Neuronal stem cell (in vitro differentiated cells): ENCODE measurements around the gene GLRB. TPM values are rescaled to one million over a fixed set of nuclear protein-coding genes. Genes with fewer than 3 reads are reported as not detected.

ENCODE experiments used
- DNase-seq: peaks from one replicate; pipeline ENCODE4 v3.0.0-alpha.2; 2013; ENCODE audit warnings: low spot score
- H2AFZ ChIP-seq: one replicate; pipeline ENCODE4 v1.6.1; 2013; ENCODE audit warnings: mild to moderate bottlenecking, low read length, inconsistent platforms
- H2AK5ac ChIP-seq: 2 replicates; pipeline ENCODE4 v1.6.1; 2013; ENCODE audit warnings: low read depth, mild to moderate bottlenecking, inconsistent platforms, low read length, moderate library complexity, mixed read lengths
- H2BK120ac ChIP-seq: 2 replicates; pipeline ENCODE4 v1.6.1; 2013; ENCODE audit warnings: low read depth, mild to moderate bottlenecking, inconsistent platforms, low read length, moderate library complexity, mixed read lengths
- H2BK12ac ChIP-seq: one replicate; pipeline ENCODE4 v1.6.1; 2013; ENCODE audit warnings: low read length, inconsistent platforms
- H2BK15ac ChIP-seq: 2 replicates; pipeline ENCODE4 v1.6.1; 2013; ENCODE audit warnings: mild to moderate bottlenecking, low read length, inconsistent platforms, mixed read lengths
- H2BK5ac ChIP-seq: one replicate; pipeline ENCODE4 v1.6.1; 2013; ENCODE audit warnings: inconsistent platforms, mild to moderate bottlenecking, low read length, moderate library complexity
- H3K14ac ChIP-seq: one replicate; pipeline ENCODE4 v1.6.1; 2013; ENCODE audit warnings: low read length, inconsistent platforms
- H3K18ac ChIP-seq: 2 replicates; pipeline ENCODE4 v1.6.1; 2013; ENCODE audit warnings: low read length, inconsistent platforms
- H3K23ac ChIP-seq: 2 replicates; pipeline ENCODE4 v1.6.1; 2013; ENCODE audit warnings: low read depth, mild to moderate bottlenecking, mixed read lengths, low read length, inconsistent platforms; ENCODE audit not compliant: poor library complexity
- H3K27ac ChIP-seq: replicated peaks from 3 replicates; pipeline ENCODE4 v1.5.1; 2013; ENCODE audit warnings: low read length, inconsistent platforms
- H3K27me3 ChIP-seq, 3 experiments: 2 replicates each; pipeline ENCODE4 v1.6.1; 2013; ENCODE audit warnings: low read length in 3 of 3, mild to moderate bottlenecking in 2 of 3, inconsistent platforms in 1 of 3, low read depth in 1 of 3, mixed read lengths in 1 of 3, moderate library complexity in 1 of 3; ENCODE audit not compliant: control insufficient read depth in 3 of 3, insufficient read depth in 3 of 3
- H3K36me3 ChIP-seq, 2 donors: replicated peaks in 1 of 2; 2 replicates each; pipeline ENCODE4 v1.6.1; 2013; ENCODE audit warnings: low read length in 2 of 2; ENCODE audit not compliant: control insufficient read depth in 2 of 2, insufficient read depth in 2 of 2
- H3K4ac ChIP-seq: 2 replicates; pipeline ENCODE4 v1.6.1; 2013; ENCODE audit warnings: inconsistent platforms, mild to moderate bottlenecking, low read length, moderate library complexity
- H3K4me1 ChIP-seq, 2 donors: 1 replicate in 1 of 2; 2 replicates in 1 of 2; pipeline ENCODE4 v1.6.1; 2013; ENCODE audit warnings: low read length in 2 of 2, low read depth in 1 of 2; ENCODE audit not compliant: control insufficient read depth in 2 of 2, insufficient read depth in 1 of 2
- H3K4me2 ChIP-seq: one replicate; pipeline ENCODE4 v1.6.1; 2013; ENCODE audit warnings: mild to moderate bottlenecking, low read length, inconsistent platforms; ENCODE audit not compliant: insufficient read depth, poor library complexity, severe bottlenecking
- H3K4me3 ChIP-seq, 2 donors: 2 replicates each; pipeline ENCODE4 v1.5.1; 2013; ENCODE audit warnings: low read length in 2 of 2, mild to moderate bottlenecking in 2 of 2, inconsistent platforms in 1 of 2, moderate library complexity in 1 of 2
- H3K79me1 ChIP-seq: one replicate; pipeline ENCODE4 v1.6.1; 2013; ENCODE audit warnings: low read depth, mild to moderate bottlenecking, inconsistent platforms, low read length, moderate library complexity
- H3K9ac ChIP-seq: one replicate; pipeline ENCODE4 v1.6.1; 2013; ENCODE audit warnings: mild to moderate bottlenecking, low read depth, low read length, inconsistent platforms; ENCODE audit not compliant: poor library complexity
- H3K9me3 ChIP-seq, 2 donors: replicated peaks in 1 of 2; 2 replicates each; pipeline versions ENCODE3 to v1.6.1; 2013; ENCODE audit warnings: low read length in 2 of 2, mild to moderate bottlenecking in 2 of 2, inconsistent platforms in 1 of 2, low read depth in 1 of 2, mixed read lengths in 1 of 2, moderate library complexity in 1 of 2; ENCODE audit not compliant: control insufficient read depth in 2 of 2, insufficient read depth in 1 of 2
- H4K8ac ChIP-seq: one replicate; pipeline ENCODE4 v1.6.1; 2013; ENCODE audit warnings: low read depth, mild to moderate bottlenecking, inconsistent platforms, low read length, moderate library complexity
- H4K91ac ChIP-seq: one replicate; pipeline ENCODE4 v1.6.1; 2013; ENCODE audit warnings: low read length, low read depth, mild to moderate bottlenecking, inconsistent platforms; ENCODE audit not compliant: poor library complexity
- WGBS, 2 donors: extraction: QIAGEN DNeasy Blood & Tissue Kit; methylation state at CpG; one replicate each; pipeline ENCODE4 v1.1.7; 2013; ENCODE audit warnings: missing lambda C conversion rate in 2 of 2, mixed read lengths in 1 of 2; ENCODE audit not compliant: insufficient read length in 2 of 2, insufficient replicate concordance in 1 of 2; ENCODE audit errors: extremely low coverage in 2 of 2; 5-methylcytosine and 5-hydroxymethylcytosine counted together
- polyA plus RNA-seq, 2 experiments: library from polyadenylated mRNA; stranded (reverse); fragments of 200-250 nt; gene quantifications; one replicate each; pipeline ENCODE4 v1.2.3, GENCODE V29; 2013

GLRB gene
- 2.9 TPM for polyA plus RNA-seq (2013, experiment 1 of 2)
- 3.2 TPM for polyA plus RNA-seq (2013, experiment 2 of 2)

DNA sequence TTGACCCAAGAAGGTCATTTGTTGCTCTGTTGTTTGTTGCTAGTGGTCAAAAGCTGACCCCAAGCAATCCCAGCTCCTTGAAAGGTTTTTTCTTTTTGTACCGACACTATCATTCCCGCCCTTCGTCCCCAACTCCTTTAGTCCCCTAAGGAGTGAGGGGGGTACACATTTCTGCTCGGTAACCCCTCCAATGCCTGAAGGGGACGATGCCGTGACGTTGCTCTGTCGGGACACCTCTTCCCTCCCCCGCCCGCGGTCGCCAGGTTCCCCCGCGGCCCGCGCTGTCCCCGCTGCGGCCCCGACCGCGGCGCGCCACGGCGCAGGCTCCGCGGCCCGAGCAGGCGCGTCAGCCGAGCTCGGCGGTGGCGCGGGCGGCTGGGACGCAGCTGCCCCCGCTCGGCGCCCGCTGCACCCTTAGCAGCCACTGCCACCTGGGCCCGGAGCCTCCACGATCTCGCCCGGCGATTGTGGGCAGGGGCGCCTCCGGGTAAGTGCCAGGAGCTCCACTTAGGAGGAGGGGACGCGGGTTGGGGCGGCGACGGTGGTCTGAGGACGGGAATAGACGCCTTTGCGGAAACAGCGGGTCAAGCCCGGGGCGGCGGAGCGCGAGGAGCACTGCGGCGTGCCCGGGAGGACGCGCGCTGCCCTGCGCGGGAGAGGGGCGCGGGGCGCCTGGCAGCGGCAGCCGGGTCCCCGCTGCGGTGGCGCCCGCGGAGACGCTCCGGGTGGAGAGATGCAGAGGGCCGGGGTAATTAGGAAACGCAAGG is at the start of gene GLRB:
TSS of gene GLRB (plus strand) at position 340 of the 767 bp plus-strand sequence. CDS start 1,875 bp downstream, outside the sequence.
- Histone ChIP-seq H2BK120ac (no peak within 1 kb of the TSS), H2AK5ac (no peak within 1 kb of the TSS), H2BK5ac (no peak within 1 kb of the TSS), H3K9ac (peak within 1 kb of the TSS; percentile 90), H3K9me3 (no peaks in the 10 kb centered on the region), H3K4me1 (peaks cover 0 to 1% of the 10 kb centered on the region in 2 donors), H3K18ac (peak within 1 kb of the TSS; percentile 87), H3K4me2 (peak within 1 kb of the TSS; percentile 79), H4K8ac (no peak within 1 kb of the TSS), H3K14ac (peak within 1 kb of the TSS; percentile 67), H3K79me1 (no peaks in the 10 kb centered on the region), H2BK12ac (no peak within 1 kb of the TSS), H3K27me3 (peaks cover 0 to 49% (median 0%) of the 10 kb centered on the region in 3 experiments), H3K27ac (no peak within 1 kb of the TSS), H3K4me3 (peak within 1 kb of the TSS; percentile 58 to 95), H4K91ac (no peak within 1 kb of the TSS), H2BK15ac (no peak within 1 kb of the TSS), H3K4ac (no peak within 1 kb of the TSS), H3K23ac (no peak within 1 kb of the TSS), H3K36me3 (no peaks in the 10 kb centered on the region), H2AFZ (peak within 1 kb of the TSS; percentile 100)
- peak; percentile 31 for DNase-seq
- WGBS, 2 donors, result no CpG with 5 or more reads among the region's 84 CpGs

DNA sequence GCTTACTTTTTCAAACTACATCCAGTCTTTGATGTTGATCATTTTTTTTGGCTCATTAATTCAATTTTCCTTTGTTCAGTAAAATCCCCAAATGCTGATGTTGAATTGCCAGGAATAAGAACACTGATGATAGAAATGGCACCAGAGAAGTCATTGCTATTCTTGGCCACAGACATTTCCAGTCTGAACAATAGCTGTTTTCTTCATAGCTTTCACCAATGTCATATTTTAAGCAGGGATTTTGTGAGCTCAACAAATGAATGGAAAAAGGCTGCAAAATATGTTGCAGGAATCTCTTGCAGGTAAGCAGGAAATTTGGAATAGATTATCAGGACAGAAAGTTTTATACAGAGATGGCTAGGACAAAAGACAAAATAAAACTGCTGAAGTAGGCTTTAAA is 40.5 kb upstream of the GLRB start:
- H3K9me3 ChIP-seq, result no peaks in the 10 kb centered on the region
- H3K23ac ChIP-seq, result no peak overlapping the region
- no peak overlapping the region for H3K14ac ChIP-seq
- no peak overlapping the region for H3K27ac ChIP-seq
- no peak overlapping the region for H4K91ac ChIP-seq
- H3K27me3 ChIP-seq, result no peaks in the 10 kb centered on the region
- peak overlapping the region; percentile 72 for H2AFZ ChIP-seq
- no peak overlapping the region for H2AK5ac ChIP-seq
- H2BK120ac ChIP-seq, result no peak overlapping the region
- no peaks in the 10 kb centered on the region for H3K4me1 ChIP-seq
- no peaks in the 10 kb centered on the region for H3K36me3 ChIP-seq
- H3K18ac ChIP-seq, result no peak overlapping the region
- H2BK12ac ChIP-seq, result no peak overlapping the region
- no peak overlapping the region for H3K4me2 ChIP-seq
- H4K8ac ChIP-seq, result no peak overlapping the region
- H3K79me1 ChIP-seq, result no peaks in the 10 kb centered on the region
- no peak for DNase-seq
- no peak overlapping the region for H2BK5ac ChIP-seq
- no peak overlapping the region for H3K9ac ChIP-seq
- no peak overlapping the region for H3K4me3 ChIP-seq
- no peak overlapping the region for H3K4ac ChIP-seq
- no peak overlapping the region for H2BK15ac ChIP-seq

DNA sequence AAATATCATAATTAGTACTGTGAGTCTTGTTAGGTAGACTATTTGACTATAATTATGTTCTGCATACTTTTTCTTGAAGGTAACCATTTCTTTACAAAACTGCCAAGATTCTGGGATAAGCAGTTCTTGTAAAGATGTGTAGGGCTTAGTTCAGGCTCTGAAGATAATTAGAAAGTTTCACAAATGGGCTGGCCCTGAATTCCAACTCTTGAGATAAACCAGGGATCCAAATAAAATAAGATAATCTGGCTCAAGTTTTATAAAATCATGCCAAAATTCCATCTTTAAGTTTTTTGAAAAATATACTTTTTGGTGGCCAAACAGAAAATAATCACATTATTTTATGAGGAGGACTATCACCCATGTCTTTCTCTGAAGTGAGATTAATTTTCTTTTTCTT is 35.5 kb upstream of the GLRB start:
- H4K91ac ChIP-seq, result no peak overlapping the region
- H2BK15ac ChIP-seq, result no peak overlapping the region
- no peak for DNase-seq

DNA sequence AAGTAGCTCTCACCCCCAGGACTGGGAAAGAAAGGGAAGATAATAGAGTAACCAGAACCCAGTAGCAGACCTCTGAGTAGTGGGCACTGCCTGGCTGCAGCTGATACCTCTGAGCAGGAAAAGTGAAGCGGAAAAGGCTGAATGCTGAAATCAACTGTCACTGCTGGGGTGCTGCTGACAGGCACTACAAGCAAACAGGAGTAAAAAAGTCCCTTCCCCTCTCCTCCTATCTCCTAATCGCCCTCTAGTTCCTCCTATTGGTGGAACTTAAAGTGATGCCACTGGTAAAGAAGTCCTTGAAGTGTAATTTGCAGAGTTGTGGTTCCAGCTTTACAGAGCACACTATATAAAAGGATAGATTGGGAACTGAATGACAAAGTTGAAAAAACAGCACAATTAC is 32.8 kb upstream of the GLRB start:
- no peak overlapping the region for H4K91ac ChIP-seq
- H3K27ac ChIP-seq, result no peak overlapping the region
- no peak overlapping the region for H3K23ac ChIP-seq
- no peaks in the 10 kb centered on the region for H3K79me1 ChIP-seq
- H3K4ac ChIP-seq, result no peak overlapping the region
- no peak overlapping the region for H2BK12ac ChIP-seq
- H3K4me2 ChIP-seq, result no peak overlapping the region
- H3K36me3 ChIP-seq, result no peaks in the 10 kb centered on the region
- peak overlapping the region; percentile 85 for H2AFZ ChIP-seq
- peak overlapping the region; percentile 64 for H3K18ac ChIP-seq
- H3K4me1 ChIP-seq, result peaks cover 0 to 2% of the 10 kb centered on the region in 2 donors
- no peak overlapping the region for H2BK15ac ChIP-seq
- H4K8ac ChIP-seq, result no peak overlapping the region
- no peak overlapping the region for H2BK120ac ChIP-seq
- WGBS, 2 donors, result no CpG with 5 or more reads among the region's 2 CpGs
- no peak overlapping the region for H3K9ac ChIP-seq
- no peak overlapping the region for H3K14ac ChIP-seq
- H2BK5ac ChIP-seq, result no peak overlapping the region
- no peak overlapping the region for H3K4me3 ChIP-seq
- no peak overlapping the region for H2AK5ac ChIP-seq
- DNase-seq, result peak; percentile 5
- H3K27me3 ChIP-seq, result no peaks in the 10 kb centered on the region
- no peaks in the 10 kb centered on the region for H3K9me3 ChIP-seq

More for the DNA sequence above, 35.5 kb upstream of the GLRB start:
- Histone ChIP-seq H3K14ac (no peak overlapping the region), H3K9me3 (no peaks in the 10 kb centered on the region), H3K27ac (no peak overlapping the region), H2AK5ac (no peak overlapping the region), H3K79me1 (no peaks in the 10 kb centered on the region), H4K8ac (no peak overlapping the region), H3K4me1 (peaks cover 0 to 2% of the 10 kb centered on the region in 2 donors), H2AFZ (no peak overlapping the region), H3K27me3 (no peaks in the 10 kb centered on the region), H3K4ac (no peak overlapping the region), H3K9ac (no peak overlapping the region), H2BK5ac (no peak overlapping the region), H3K4me2 (no peak overlapping the region), H3K23ac (no peak overlapping the region), H3K4me3 (no peak overlapping the region), H3K36me3 (no peaks in the 10 kb centered on the region), H2BK120ac (no peak overlapping the region), H3K18ac (no peak overlapping the region), H2BK12ac (no peak overlapping the region)
